AG04449 (cell line): Measurements from ENCODE around the gene MYRIP.
"Not testable (repeated sequence)": the region's sequence is repeated elsewhere in the genome, so short reads cannot be mapped to it uniquely, and the experiment has no call there.

Experiments
- CTCF ChIA-PET: fragments of 350-600 bp; formaldehyde crosslinking; extraction: SDS; loops from one replicate; lab custom pipeline; 2021; ENCODE audit warnings: antibody characterized with exemption; lab: Yijun Ruan, JAX
- POLR2A ChIA-PET: fragments of 400-600, 350-600 bp; formaldehyde crosslinking; extraction: SDS; loops from one replicate; lab custom pipeline; 2020; ENCODE audit warnings: antibody characterized with exemption, inconsistent platforms; lab: Yijun Ruan, JAX
- DNase-seq: peaks from one replicate; pipeline ENCODE4 v3.0.0-alpha.2; 2010; ENCODE audit warnings: low read depth, low spot score
- H3K4me3 ChIP-seq: 2 replicates; pipeline ENCODE4 v1.5.1; 2011; ENCODE audit warnings: low read depth, mild to moderate bottlenecking, control low read depth, low read length
- TF ChIP-seq, protein P1 (sequence below): IDR thresholded peaks from one replicate; pipeline ENCODE4 v1.5.1; 2011; ENCODE audit warnings: mild to moderate bottlenecking, moderate library complexity, low read length, control low read depth, inconsistent platforms; ENCODE audit not compliant: insufficient read depth; ENCODE audit errors: missing control alignments

The MYRIP gene

DNA sequence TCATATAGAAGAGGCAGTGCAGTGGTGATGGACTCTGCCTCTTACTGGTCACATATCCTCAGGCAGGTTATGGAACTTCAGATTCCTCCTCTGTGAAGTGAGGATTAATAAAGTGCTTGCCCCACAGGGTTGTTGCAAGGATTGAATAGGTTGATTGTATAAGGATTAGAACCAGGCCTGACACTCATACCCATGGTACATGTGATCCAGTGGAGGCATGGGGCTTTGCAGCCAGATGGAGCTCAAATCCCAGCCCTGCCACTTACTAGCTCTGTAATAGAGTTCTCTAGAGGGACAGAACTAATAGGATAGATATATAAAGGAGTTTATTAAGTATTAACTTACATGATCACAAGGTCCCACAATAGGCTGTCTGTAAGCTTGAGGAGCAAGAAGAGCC lies 315.5 kb downstream of the MYRIP start:
- TF ChIP-seq, protein P1, sequence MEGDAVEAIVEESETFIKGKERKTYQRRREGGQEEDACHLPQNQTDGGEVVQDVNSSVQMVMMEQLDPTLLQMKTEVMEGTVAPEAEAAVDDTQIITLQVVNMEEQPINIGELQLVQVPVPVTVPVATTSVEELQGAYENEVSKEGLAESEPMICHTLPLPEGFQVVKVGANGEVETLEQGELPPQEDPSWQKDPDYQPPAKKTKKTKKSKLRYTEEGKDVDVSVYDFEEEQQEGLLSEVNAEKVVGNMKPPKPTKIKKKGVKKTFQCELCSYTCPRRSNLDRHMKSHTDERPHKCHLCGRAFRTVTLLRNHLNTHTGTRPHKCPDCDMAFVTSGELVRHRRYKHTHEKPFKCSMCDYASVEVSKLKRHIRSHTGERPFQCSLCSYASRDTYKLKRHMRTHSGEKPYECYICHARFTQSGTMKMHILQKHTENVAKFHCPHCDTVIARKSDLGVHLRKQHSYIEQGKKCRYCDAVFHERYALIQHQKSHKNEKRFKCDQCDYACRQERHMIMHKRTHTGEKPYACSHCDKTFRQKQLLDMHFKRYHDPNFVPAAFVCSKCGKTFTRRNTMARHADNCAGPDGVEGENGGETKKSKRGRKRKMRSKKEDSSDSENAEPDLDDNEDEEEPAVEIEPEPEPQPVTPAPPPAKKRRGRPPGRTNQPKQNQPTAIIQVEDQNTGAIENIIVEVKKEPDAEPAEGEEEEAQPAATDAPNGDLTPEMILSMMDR: no peak
- no peak for DNase-seq
- ChIA-PET CTCF (interaction anchor here (1.0 kb wide), 1 partner anchor 13 kb away, joined by 3 read pairs; no protein-coding TSS in a partner anchor), POLR2A (no interaction called here)
- no peak overlapping the region for H3K4me3 ChIP-seq

DNA sequence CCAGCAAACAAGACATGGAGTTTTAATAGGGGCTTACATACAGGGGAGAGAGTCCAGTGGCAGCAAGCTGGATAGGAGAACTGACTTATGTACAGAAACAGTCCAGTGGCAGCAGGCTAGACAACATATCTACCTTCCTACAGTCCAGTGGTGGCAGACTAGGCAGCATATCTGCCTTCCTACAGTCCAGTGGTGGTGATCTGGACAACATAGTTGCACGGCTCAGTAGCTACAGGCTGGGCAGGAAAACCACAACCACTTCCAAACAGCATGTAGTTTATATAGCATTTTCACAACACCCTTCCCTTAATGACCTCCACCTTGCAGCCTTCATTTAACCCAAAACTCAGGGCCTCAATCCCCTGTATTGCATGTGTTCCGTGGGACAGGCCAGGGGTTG lies 318.8 kb downstream of the MYRIP start:
- TF ChIP-seq, protein P1: no peak
- POLR2A ChIA-PET: no interaction called here
- no peak for DNase-seq
- H3K4me3 ChIP-seq: no peak overlapping the region
- CTCF ChIA-PET: no interaction called here

DNA sequence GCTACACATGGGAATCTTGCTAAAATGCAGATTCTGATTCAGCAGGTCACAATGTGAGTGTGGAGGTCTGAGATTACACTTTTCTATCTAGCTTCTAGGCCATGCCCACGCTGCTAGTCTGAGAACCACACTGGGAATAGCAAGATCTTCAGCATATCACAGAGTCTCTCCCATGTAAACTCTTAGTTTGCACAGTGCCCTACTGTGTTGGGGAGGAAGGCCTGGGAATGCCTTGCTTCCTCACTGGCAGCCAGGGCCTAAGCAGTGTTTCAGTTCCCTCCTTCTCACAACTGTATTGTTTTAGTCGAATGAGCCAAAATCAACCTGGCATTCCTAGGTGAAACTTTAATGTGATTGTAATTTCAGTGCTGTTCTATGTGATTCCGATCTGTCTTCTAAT lies 320.1 kb downstream of the MYRIP start:
- no peak for DNase-seq

DNA sequence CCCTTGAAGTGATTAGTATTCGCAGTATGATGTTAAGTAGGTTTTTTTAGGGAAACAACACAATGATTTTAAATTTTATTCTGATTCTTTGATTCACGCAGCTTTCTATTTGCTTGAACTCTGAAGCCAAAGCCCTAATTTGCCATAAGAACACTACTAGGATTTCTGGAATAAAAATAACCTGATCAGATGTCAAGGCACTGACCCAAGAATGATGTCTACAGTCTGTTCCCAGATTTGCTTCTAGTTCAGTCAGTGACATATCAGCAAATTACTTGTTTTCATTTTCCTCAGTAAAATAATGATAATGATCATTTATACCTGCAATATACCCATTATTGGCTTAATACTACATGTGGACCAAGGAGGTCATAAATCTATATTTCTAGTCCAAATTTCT lies 320.6 kb downstream of the MYRIP start:
- H3K4me3 ChIP-seq: no peak overlapping the region
- ChIA-PET CTCF (no interaction called here), POLR2A (no interaction called here)
- no peak for DNase-seq
- TF ChIP-seq, protein P1: no peak

More for the DNA sequence above, 320.1 kb downstream of the MYRIP start:
- ChIA-PET POLR2A (no interaction called here), CTCF (no interaction called here)
- no peak overlapping the region for H3K4me3 ChIP-seq
- TF ChIP-seq, protein P1: no peak

DNA sequence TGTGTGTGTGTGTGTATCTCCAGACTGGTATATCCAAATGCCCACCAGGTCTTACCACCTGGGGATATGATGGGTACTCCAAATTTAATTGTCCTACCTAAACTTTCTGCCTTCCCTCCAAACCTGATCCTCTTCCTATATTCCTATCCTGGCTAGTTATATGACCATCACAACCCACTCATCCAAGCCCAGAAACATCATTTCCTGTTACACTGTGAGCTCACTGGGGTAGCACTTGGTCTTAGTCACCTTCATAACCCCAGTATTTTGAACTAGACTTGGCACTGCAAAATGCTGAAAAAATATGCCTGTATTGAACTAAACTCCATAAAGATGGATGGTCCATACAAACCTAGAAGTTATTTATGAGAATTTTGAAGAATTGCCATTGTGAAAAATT lies 321.3 kb downstream of the MYRIP start:
- TF ChIP-seq, protein P1: no peak
- CTCF ChIA-PET: no interaction called here
- no peak overlapping the region for H3K4me3 ChIP-seq
- POLR2A ChIA-PET: no interaction called here
- DNase-seq: no peak

DNA sequence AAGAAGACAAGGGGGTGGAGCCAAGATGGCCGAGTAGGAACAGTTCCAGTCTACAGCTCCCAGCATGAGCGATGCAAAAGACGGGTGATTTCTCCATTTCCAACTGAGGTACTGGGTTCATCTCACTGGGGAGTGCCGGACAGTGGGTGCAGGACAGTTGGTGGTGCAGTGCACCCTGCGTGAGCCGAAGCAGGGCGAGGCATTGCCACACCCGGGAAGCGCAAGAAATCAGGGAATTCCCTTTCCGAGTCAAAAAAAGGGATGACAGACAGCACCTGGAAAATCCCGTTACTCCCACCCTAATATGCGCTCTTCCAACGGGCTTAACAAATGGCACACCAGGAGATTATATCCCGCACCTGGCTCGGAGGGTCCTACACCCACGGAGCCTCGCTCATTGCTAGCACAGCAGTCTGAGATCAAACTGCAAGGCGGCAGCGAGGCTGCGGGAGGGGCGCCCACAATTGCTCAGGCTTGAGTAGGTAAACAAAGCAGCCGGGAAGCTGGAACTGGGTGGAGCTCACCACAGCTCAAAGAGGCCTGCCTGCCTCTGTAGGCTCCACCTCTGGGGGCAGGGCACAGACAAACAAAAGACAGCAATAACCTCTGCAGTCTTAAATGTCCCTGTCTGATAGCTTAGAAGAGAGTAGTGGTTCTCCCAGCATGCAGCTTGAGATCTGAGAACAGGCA lies 324.6 kb downstream of the MYRIP start:
- POLR2A ChIA-PET, CTCF ChIA-PET, DNase-seq, H3K4me3 ChIP-seq: not testable (repeated sequence)

DNA sequence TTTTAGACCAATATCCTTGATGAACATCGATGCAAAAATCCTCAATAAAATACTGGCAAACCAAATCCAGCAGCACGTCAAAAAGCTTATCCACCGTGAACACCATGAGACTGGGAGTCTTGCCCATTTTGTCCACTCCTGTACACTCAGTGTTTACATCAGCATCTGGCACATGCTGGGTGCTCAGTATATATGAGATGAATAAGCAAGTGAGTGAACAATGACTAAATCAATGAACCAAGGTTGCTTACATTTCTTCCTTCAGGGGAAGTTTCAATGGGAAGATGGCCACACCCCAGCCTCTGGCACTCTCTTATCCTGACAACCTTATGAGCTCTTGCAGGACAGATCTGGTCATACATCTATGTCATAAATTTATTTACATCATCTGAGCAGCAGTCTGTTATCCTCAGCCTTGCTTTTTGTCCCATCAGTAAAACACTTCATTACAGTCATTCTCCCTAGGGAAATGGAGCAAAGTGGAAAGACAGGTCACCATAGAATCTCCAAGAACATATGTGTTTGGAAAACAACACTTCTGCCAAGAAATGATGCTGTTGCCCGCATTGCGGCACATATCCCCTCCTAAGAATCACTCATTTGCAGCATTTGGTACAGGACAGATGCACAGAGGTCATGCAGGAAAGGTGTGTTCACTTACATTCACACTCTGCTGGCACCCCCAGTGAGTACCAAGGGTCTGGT lies 328.3 kb downstream of the MYRIP start:
- no peak overlapping the region for H3K4me3 ChIP-seq
- ChIA-PET POLR2A (no interaction called here), CTCF (interaction anchor here (1.1 kb wide), 1 partner anchor 13 kb away, joined by 3 read pairs; no protein-coding TSS in a partner anchor)
- TF ChIP-seq, protein P1: no peak
- DNase-seq: peak; percentile 21
